ENCODE results near the gene STAT6. TPM values are rescaled to one million over a fixed set of nuclear protein-coding genes. Genes with fewer than 3 reads are reported as not detected.

Gene STAT6
- total and polyA plus RNA-seq, 10 of the 15 experiments (the other 5 are each of a cell fraction or from before 2014, with no cell fraction given) = 14.2 to 176 (median 89.6) TPM

DNA sequence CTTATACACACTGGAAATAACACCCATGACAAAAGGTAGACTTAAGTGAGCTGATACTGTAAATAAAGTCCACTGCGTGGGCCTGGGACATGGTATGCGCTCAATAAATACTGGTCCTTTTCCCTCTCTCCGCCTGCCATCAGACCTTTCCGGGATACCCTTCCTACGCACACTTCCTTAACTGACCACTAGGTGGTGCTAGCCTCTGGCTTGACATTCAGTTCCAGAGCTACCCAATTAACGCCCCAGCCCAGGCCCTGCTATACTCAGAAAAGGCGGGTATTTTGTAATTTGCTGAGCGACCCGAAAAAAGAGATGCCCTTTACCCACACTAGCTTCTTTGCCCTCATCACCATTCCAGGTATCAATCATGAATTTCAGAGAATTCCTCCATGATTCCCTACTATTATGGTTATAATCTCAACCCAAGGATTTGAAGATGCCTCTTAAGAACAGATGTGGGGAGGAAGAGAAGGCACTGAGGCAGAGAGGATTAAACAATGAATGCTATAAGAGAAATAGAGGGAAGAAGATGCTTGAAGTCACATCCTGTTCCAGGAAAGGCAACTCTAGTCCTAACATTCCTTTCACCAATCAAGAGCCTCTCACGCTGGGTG, 13.2 kb upstream of the STAT6 start:
- Histone ChIP-seq H3K4me2 (ENCODE audit: control insufficient read depth, insufficient read depth) (no peak overlapping the region), H3K9ac (ENCODE audit: control insufficient read depth, insufficient read depth, low read length) (no peak overlapping the region), H3K27me3 (replicated peaks in 1 of 2; ENCODE audit: control insufficient read depth in 2 of 2, insufficient read depth in 2 of 2, low read length in 1 of 2) (peaks cover 2 to 5% of the 10 kb centered on the region in 2 experiments), H3K4me3 (no peak overlapping the region), H3K4me1 (ENCODE audit: control insufficient read depth, insufficient read depth, low read length) (peaks cover 9% of the 10 kb centered on the region), H4K20me1 (ENCODE audit: control insufficient read depth, insufficient read depth) (no peaks in the 10 kb centered on the region), H3K36me3 (ENCODE audit: control insufficient read depth in 2 of 2, insufficient read depth in 2 of 2, low read length in 1 of 2) (no peaks in the 10 kb centered on the region), H3K27ac (ENCODE audit: control insufficient read depth, insufficient read depth) (no peak overlapping the region), H3K9me3 (replicated peaks; ENCODE audit: control insufficient read depth, insufficient read depth, low read length) (peaks cover 7% of the 10 kb centered on the region), H3K79me2 (ENCODE audit: control insufficient read depth, insufficient read depth, low read length) (no peaks in the 10 kb centered on the region), H2AFZ (ENCODE audit: control insufficient read depth, low read depth, low read length) (no peak overlapping the region)
- POLR2A ChIA-PET = no interaction called here
- 15% methylated on average over 10 of the region's 10 CpGs for WGBS (ENCODE audit: insufficient coverage, insufficient replicate concordance, low lambda C conversion rate, missing lambda C conversion rate)
- RAD21 ChIA-PET (ENCODE audit: unreplicated experiment) = interaction anchor here (1.0 to 2.1 kb wide), 8 partner anchors 12 to 119 kb away, joined by 3 to 13 read pairs (median 6); partner anchors contain the start of genes SHMT2 and STAT6
- BruUV-seq (replicated peaks) = no TSS peak
- ATAC-seq (peak; percentile 84), FAIRE-seq (peak; percentile 94), DNase-seq (ENCODE audit: low read depth, low spot score) (no peak)
- TF ChIP-seq RAD21 (IDR thresholded peaks at IDR 0.05; ENCODE audit: insufficient read depth, low read depth, low read length) = peak; percentile 79
- TF ChIP-seq SMC3 (IDR thresholded peaks at IDR 0.05; ENCODE audit: borderline replicate concordance, low read length) = peak; percentile 68; the same call in 1 of the 2 replicates
- no peak for TF ChIP-seq SIX5 (IDR thresholded peaks at IDR 0.05; ENCODE audit: low read depth, low read length, severe bottlenecking)
- TF ChIP-seq, protein P1, sequence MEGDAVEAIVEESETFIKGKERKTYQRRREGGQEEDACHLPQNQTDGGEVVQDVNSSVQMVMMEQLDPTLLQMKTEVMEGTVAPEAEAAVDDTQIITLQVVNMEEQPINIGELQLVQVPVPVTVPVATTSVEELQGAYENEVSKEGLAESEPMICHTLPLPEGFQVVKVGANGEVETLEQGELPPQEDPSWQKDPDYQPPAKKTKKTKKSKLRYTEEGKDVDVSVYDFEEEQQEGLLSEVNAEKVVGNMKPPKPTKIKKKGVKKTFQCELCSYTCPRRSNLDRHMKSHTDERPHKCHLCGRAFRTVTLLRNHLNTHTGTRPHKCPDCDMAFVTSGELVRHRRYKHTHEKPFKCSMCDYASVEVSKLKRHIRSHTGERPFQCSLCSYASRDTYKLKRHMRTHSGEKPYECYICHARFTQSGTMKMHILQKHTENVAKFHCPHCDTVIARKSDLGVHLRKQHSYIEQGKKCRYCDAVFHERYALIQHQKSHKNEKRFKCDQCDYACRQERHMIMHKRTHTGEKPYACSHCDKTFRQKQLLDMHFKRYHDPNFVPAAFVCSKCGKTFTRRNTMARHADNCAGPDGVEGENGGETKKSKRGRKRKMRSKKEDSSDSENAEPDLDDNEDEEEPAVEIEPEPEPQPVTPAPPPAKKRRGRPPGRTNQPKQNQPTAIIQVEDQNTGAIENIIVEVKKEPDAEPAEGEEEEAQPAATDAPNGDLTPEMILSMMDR (IDR thresholded peaks at IDR 0.05 in 2 of 3, conservative IDR thresholded peaks at IDR 0.05 in 1 of 3; ENCODE audit: control insufficient read depth in 2 of 3, extremely low read depth in 1 of 3, insufficient read depth in 1 of 3, low read depth in 3 of 3, low read length in 3 of 3) = peak; percentile 75 to 95 (median 94)
- TF ChIP-seq CHD1 (IDR thresholded peaks at IDR 0.05; ENCODE audit: low read depth, low read length) = no peak
- TF ChIP-seq TCF12 (IDR thresholded peaks at IDR 0.05; ENCODE audit: low read depth, low read length) = no peak
- TF ChIP-seq YY1 (IDR thresholded peaks at IDR 0.05; ENCODE audit: low read depth, low read length) = peak; percentile 52; the same call in 1 of the 2 replicates
- in situ Hi-C loops (cut with MboI) = loop anchor here (5.0 kb wide), 1 partner anchor 58 kb away; no protein-coding TSS in a partner anchor
- SMC1A ChIA-PET (ENCODE audit: uncharacterized antibody, unreplicated experiment) = interaction anchor here (0.8 to 5.2 kb wide), 9 partner anchors 46 to 150 kb away, joined by 3 to 36 read pairs (median 4); no protein-coding TSS in a partner anchor
- CTCF ChIA-PET = interaction anchor here (0.6 to 9.3 kb wide), 30 partner anchors 9 to 813 kb away, joined by 3 to 159 read pairs (median 4); partner anchors contain the start of genes LRP1-AS and STAT6
- intact Hi-C loops (cut with micrococcal nuclease; ENCODE audit: unreplicated experiment) = loop anchor here (1.0 to 5.0 kb wide), 3 partner anchors 49 to 118 kb away; no protein-coding TSS in a partner anchor
